ENCODE measurements around the gene FGF13. TPM values are rescaled to one million over a fixed set of nuclear protein-coding genes. Genes with fewer than 3 reads are reported as not detected.

FGF13 gene
- total RNA-seq, 4 donors from 2014 or later = 4.7 to 19.3 (median 14.8) TPM

DNA sequence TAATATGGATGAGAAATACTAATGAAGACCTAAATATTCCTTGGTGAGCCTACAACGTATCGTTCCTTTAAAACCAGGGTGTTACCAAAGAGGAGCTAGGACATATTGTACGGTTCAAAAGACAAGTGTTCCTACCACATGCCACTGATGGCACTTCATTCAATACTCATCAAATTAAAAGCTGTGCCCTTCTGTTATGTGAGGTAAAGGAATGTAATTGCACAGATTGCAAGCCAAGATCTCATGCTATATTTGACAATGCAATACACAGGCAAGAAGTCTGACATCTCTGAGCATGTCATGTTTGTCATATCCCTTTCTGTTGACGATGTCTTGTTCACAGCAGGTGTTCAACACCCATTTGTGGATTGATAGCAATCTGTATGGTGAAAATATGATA is 6.9 kb downstream of the FGF13 start:
- TF ChIP-seq, protein P1, sequence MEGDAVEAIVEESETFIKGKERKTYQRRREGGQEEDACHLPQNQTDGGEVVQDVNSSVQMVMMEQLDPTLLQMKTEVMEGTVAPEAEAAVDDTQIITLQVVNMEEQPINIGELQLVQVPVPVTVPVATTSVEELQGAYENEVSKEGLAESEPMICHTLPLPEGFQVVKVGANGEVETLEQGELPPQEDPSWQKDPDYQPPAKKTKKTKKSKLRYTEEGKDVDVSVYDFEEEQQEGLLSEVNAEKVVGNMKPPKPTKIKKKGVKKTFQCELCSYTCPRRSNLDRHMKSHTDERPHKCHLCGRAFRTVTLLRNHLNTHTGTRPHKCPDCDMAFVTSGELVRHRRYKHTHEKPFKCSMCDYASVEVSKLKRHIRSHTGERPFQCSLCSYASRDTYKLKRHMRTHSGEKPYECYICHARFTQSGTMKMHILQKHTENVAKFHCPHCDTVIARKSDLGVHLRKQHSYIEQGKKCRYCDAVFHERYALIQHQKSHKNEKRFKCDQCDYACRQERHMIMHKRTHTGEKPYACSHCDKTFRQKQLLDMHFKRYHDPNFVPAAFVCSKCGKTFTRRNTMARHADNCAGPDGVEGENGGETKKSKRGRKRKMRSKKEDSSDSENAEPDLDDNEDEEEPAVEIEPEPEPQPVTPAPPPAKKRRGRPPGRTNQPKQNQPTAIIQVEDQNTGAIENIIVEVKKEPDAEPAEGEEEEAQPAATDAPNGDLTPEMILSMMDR (IDR thresholded peaks at IDR 0.05) = no peak
- TF ChIP-seq EP300 (IDR thresholded peaks at IDR 0.05) (no peak), POLR2AphosphoS5 (IDR thresholded peaks at IDR 0.05) (no peak), POLR2A (IDR thresholded peaks at IDR 0.05) (no peak)
- WGBS, 2 donors (ENCODE audit: low coverage in 1 of 2) = 81 to 83% methylated on average over 2 to 3 of the region's 4 CpGs
- H3K27me3 ChIP-seq = no peaks in the 10 kb centered on the region
- no peak overlapping the region for H3K27ac ChIP-seq
- no peaks in the 10 kb centered on the region for H3K36me3 ChIP-seq
- H3K4me1 ChIP-seq = no peaks in the 10 kb centered on the region
- no peak for ATAC-seq
- no peak overlapping the region for H3K4me3 ChIP-seq
- no peaks in the 10 kb centered on the region for H3K9me3 ChIP-seq

DNA sequence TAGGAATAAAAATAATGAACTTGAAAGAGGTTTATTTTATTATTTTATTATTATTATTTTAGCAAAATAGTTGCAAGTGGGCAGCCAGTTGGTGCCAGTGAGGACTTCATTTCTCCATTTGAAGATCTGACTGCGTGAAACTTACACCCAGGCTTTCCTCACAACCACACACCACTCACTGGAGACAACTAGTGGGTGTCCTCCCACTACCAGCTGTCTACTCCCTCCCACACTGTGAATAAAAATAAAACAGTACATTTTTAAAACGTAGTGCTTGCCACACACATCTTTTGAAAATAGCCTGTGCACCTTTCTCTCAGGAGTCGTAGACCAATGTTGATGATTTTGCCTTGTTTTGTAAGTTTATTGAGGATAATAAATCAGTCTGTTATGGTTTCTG is 7.4 kb downstream of the FGF13 start:
- WGBS, 2 donors (ENCODE audit: low coverage in 1 of 2) = 53 to 85% methylated on average over 3 of the region's 3 CpGs
- no peaks in the 10 kb centered on the region for H3K9me3 ChIP-seq
- no peaks in the 10 kb centered on the region for H3K27me3 ChIP-seq
- H3K27ac ChIP-seq = no peak overlapping the region
- TF ChIP-seq POLR2AphosphoS5 (IDR thresholded peaks at IDR 0.05) (no peak), POLR2A (IDR thresholded peaks at IDR 0.05) (no peak), EP300 (IDR thresholded peaks at IDR 0.05) (no peak)
- TF ChIP-seq, protein P1 (IDR thresholded peaks at IDR 0.05) = no peak
- ATAC-seq = no peak
- H3K4me1 ChIP-seq = no peaks in the 10 kb centered on the region
- no peak overlapping the region for H3K4me3 ChIP-seq
- no peaks in the 10 kb centered on the region for H3K36me3 ChIP-seq

DNA sequence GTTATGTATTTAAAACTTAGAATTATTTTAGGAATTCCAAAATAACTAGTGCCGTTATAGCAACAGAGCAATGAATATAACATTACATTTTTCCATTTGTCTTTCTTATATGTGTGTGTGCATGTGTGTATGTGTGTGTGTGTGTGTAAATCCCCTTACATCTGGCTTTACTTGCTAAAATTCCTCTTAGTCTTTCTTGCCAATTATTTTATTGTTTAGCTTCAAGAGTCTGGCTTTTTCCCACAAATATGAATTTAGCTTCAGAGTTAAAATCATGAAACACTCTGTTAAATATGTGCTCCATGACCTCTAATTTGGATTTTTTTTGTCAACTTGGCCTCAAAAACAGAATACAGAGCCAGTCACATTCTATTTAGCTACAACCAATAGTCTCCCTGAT is 18.9 kb downstream of the FGF13 start:
- TF ChIP-seq EP300 (IDR thresholded peaks at IDR 0.05) = no peak
- no peak for TF ChIP-seq POLR2AphosphoS5 (IDR thresholded peaks at IDR 0.05)
- no peak for TF ChIP-seq POLR2A (IDR thresholded peaks at IDR 0.05)
- TF ChIP-seq, protein P1 (IDR thresholded peaks at IDR 0.05) = no peak
- H3K27ac ChIP-seq = peak overlapping the region in 1 of 4 donors; percentile 51
- H3K4me3 ChIP-seq = no peak overlapping the region
- no peak for ATAC-seq
- no peaks in the 10 kb centered on the region for H3K9me3 ChIP-seq
- no peaks in the 10 kb centered on the region for H3K27me3 ChIP-seq
- WGBS, 2 donors (ENCODE audit: low coverage in 1 of 2) = 13 to 27% methylated on average over 1 of the region's 1 CpG
- H3K36me3 ChIP-seq = no peaks in the 10 kb centered on the region
- peaks cover 0 to 33% (median 0%) of the 10 kb centered on the region in 3 donors for H3K4me1 ChIP-seq

DNA sequence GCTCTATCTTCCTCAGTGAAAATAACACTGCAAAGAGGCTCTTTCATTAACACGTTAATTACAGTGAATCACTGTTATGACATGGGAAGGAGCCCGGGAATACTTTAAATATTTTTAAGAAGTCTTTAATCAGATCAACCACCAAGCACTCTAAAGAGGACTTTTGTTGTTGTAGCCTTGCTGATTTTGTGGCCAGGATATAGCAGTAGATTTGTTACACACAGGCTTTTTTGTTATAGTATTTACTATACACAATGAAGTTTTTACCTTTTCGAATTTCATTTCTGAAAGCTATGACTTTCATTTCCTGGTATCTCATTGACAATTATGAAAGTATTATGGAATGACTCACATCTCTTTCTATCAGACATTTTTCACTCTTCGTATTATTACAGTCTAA is 20.3 kb downstream of the FGF13 start:
- peak overlapping the region in 2 of 4 donors; percentile 8 to 51 for H3K27ac ChIP-seq
- peaks cover 0 to 33% (median 0%) of the 10 kb centered on the region in 3 donors for H3K4me1 ChIP-seq
- no peak for ATAC-seq
- H3K27me3 ChIP-seq = no peaks in the 10 kb centered on the region
- no peaks in the 10 kb centered on the region for H3K9me3 ChIP-seq
- no peak overlapping the region for H3K4me3 ChIP-seq
- H3K36me3 ChIP-seq = no peaks in the 10 kb centered on the region
- WGBS, 2 donors (ENCODE audit: low coverage in 1 of 2) = 28% methylated on average over 4 of the region's 4 CpGs
- TF ChIP-seq POLR2A (IDR thresholded peaks at IDR 0.05) (no peak), POLR2AphosphoS5 (IDR thresholded peaks at IDR 0.05) (no peak)
- TF ChIP-seq, protein P1 (IDR thresholded peaks at IDR 0.05) = no peak

DNA sequence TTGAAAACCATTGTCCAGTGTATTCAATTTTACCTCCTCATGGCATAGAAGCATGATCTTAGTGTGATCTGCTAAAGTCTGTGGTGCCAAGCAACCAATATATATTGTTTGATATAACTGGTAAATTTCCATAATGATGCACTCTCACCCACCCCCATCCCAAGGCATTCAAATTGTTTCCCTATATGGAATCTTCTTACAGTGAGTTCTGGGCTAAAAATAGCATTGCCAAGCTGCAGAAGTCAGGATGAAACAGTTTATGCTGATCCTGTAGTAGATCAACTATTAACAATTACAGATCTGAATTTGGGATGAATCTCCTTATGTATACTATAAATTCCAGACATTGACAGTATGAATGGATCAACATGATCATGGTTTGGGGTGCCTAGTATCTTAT is 20.9 kb downstream of the FGF13 start:
- peak overlapping the region in 2 of 4 donors; percentile 8 to 51 for H3K27ac ChIP-seq
- TF ChIP-seq POLR2AphosphoS5 (IDR thresholded peaks at IDR 0.05) (no peak), POLR2A (IDR thresholded peaks at IDR 0.05) (no peak), EP300 (IDR thresholded peaks at IDR 0.05) (no peak)
- TF ChIP-seq, protein P1 (IDR thresholded peaks at IDR 0.05) = no peak
- H3K9me3 ChIP-seq = no peaks in the 10 kb centered on the region
- peaks cover 0 to 33% (median 0%) of the 10 kb centered on the region in 3 donors for H3K4me1 ChIP-seq
- H3K27me3 ChIP-seq = no peaks in the 10 kb centered on the region
- ATAC-seq = no peak
- H3K4me3 ChIP-seq = no peak overlapping the region
- H3K36me3 ChIP-seq = no peaks in the 10 kb centered on the region

Measured in gastroesophageal sphincter (tissue), 4 donors.